Rectal smooth muscle tissue (tissue), 1 donor: ENCODE measurements around the gene ACTN4.

Experiments used
- H3K27ac ChIP-seq: one replicate; pipeline ENCODE4 v1.7.0; 2013; ENCODE audit warnings: low read depth, low read length, inconsistent platforms
- H3K27me3 ChIP-seq: one replicate; pipeline ENCODE4 v1.7.0; 2013; ENCODE audit warnings: low read length; ENCODE audit not compliant: control insufficient read depth, insufficient read depth
- H3K36me3 ChIP-seq: one replicate; pipeline ENCODE4 v1.7.0; 2013; ENCODE audit warnings: low read length; ENCODE audit not compliant: control insufficient read depth, insufficient read depth
- H3K4me1 ChIP-seq: one replicate; pipeline ENCODE4 v1.7.0; 2013; ENCODE audit warnings: low read length; ENCODE audit not compliant: control insufficient read depth, insufficient read depth
- H3K4me3 ChIP-seq: one replicate; pipeline ENCODE4 v1.7.0; 2013; ENCODE audit warnings: low read length
- H3K9ac ChIP-seq: one replicate; pipeline ENCODE4 v1.7.0; 2013; ENCODE audit warnings: low read length

The ACTN4 gene

GRCh38 chr19:38666663-38667511, 19.4 kb downstream of the ACTN4 start:
- H3K27ac ChIP-seq, result peak overlapping the region; percentile 86
- H3K27me3 ChIP-seq, result no peaks in the 10 kb centered on the region
- H3K36me3 ChIP-seq, result no peaks in the 10 kb centered on the region
- no peak overlapping the region for H3K9ac ChIP-seq
- peak overlapping the region; percentile 10 for H3K4me3 ChIP-seq
- peaks cover 72% of the 10 kb centered on the region for H3K4me1 ChIP-seq

DNA sequence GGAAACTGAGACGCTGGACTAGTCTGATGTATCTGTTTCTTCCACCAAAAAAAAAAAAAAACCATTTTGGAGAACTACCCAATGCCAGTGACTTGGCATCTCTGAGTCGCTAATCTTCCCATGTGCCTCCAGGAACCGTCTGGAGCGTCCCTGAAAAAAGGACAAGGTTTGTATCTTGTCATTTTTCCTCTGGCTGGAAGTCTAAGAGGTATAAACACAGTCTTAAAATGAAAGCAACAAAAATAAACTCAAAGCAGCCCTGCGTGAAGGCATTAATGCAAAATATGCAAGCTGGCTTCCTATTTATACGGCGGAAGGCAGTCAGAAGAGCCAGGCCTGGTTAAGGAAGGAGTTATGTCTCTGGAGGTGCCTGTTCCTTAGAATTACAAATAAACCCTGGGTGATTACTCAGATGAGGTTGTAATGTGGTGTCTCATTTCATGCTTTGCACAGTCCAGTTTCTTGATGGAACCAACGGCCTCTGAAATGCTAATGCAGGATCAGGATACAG, 20.3 kb downstream of the ACTN4 start:
- Histone ChIP-seq H3K4me1 (peaks cover 63% of the 10 kb centered on the region), H3K36me3 (no peaks in the 10 kb centered on the region), H3K27ac (peak overlapping the region; percentile 86), H3K9ac (no peak overlapping the region), H3K27me3 (no peaks in the 10 kb centered on the region), H3K4me3 (no peak overlapping the region)

DNA sequence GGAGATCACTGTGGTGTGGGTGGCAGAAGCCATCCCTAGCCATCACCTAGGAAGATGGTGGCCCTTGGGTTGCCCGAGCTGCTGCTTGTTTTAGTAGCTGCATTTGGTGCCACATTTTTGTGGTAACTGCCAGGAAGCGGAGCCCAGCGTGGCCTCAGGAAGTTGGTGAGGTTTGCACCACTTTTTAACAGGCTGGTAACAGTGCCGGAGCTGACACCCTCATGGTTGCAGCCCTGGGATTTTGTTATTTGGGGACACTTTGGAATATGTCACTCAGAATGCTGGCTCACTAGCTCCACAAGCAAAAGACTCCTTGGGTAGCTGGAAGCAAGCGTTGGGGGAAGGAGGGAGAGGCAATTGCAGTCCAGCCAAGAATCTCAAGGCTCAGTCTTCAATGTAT, 22.1 kb downstream of the ACTN4 start:
- Histone ChIP-seq H3K27ac (peak overlapping the region; percentile 86), H3K36me3 (no peaks in the 10 kb centered on the region), H3K4me3 (peak overlapping the region; percentile 29), H3K4me1 (peaks cover 58% of the 10 kb centered on the region), H3K27me3 (no peaks in the 10 kb centered on the region), H3K9ac (no peak overlapping the region)

- Histone ChIP-seq H3K27me3 (no peaks in the 10 kb centered on the region), H3K36me3 (no peaks in the 10 kb centered on the region), H3K9ac (no peak overlapping the region), H3K4me3 (no peak overlapping the region), H3K4me1 (peaks cover 55% of the 10 kb centered on the region), H3K27ac (peak overlapping the region; percentile 65)
These were observed 23.5 kb downstream of the ACTN4 start for GRCh38 chr19:38670921-38671398.

GRCh38 chr19:38671654-38672053, 24.2 kb downstream of the ACTN4 start:
- H3K4me3 ChIP-seq, result no peak overlapping the region
- peak overlapping the region; percentile 65 for H3K27ac ChIP-seq
- H3K9ac ChIP-seq, result no peak overlapping the region
- no peaks in the 10 kb centered on the region for H3K27me3 ChIP-seq
- H3K36me3 ChIP-seq, result no peaks in the 10 kb centered on the region
- H3K4me1 ChIP-seq, result peaks cover 50% of the 10 kb centered on the region

DNA sequence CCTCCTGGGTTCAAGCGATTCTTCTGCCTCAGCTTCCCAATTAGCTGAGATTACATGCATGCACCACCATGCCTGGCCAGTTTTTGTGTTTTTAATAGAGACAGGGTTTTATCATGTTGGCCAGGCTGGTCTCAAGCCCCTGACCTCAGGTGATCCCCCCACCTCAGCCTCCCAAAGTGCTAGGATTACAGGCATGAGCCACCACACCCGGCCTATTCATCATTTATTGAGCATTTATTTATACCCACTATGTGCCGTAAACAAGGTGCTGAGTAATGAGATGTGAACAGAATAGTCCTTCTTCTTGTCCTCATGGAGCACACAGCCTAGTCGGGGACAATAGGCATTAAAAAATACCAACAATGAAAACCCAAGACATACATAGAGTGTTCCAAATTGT, 25.6 kb downstream of the ACTN4 start:
- no peaks in the 10 kb centered on the region for H3K27me3 ChIP-seq
- H3K4me3 ChIP-seq, result no peak overlapping the region
- no peak overlapping the region for H3K9ac ChIP-seq
- no peaks in the 10 kb centered on the region for H3K36me3 ChIP-seq
- H3K4me1 ChIP-seq, result peaks cover 41% of the 10 kb centered on the region
- no peak overlapping the region for H3K27ac ChIP-seq

GRCh38 chr19:38674388-38675171, 27.1 kb downstream of the ACTN4 start:
- H3K9ac ChIP-seq, result no peak overlapping the region
- no peak overlapping the region for H3K4me3 ChIP-seq
- peak overlapping the region; percentile 84 for H3K27ac ChIP-seq
- H3K4me1 ChIP-seq, result peaks cover 42% of the 10 kb centered on the region
- H3K27me3 ChIP-seq, result no peaks in the 10 kb centered on the region
- H3K36me3 ChIP-seq, result peaks cover 5% of the 10 kb centered on the region

- Histone ChIP-seq H3K4me3 (peak overlapping the region; percentile 7), H3K4me1 (peaks cover 36% of the 10 kb centered on the region), H3K27ac (peak overlapping the region; percentile 84), H3K36me3 (peaks cover 5% of the 10 kb centered on the region), H3K9ac (no peak overlapping the region), H3K27me3 (no peaks in the 10 kb centered on the region)
These were observed 28.2 kb downstream of the ACTN4 start for GRCh38 chr19:38675611-38676010.

DNA sequence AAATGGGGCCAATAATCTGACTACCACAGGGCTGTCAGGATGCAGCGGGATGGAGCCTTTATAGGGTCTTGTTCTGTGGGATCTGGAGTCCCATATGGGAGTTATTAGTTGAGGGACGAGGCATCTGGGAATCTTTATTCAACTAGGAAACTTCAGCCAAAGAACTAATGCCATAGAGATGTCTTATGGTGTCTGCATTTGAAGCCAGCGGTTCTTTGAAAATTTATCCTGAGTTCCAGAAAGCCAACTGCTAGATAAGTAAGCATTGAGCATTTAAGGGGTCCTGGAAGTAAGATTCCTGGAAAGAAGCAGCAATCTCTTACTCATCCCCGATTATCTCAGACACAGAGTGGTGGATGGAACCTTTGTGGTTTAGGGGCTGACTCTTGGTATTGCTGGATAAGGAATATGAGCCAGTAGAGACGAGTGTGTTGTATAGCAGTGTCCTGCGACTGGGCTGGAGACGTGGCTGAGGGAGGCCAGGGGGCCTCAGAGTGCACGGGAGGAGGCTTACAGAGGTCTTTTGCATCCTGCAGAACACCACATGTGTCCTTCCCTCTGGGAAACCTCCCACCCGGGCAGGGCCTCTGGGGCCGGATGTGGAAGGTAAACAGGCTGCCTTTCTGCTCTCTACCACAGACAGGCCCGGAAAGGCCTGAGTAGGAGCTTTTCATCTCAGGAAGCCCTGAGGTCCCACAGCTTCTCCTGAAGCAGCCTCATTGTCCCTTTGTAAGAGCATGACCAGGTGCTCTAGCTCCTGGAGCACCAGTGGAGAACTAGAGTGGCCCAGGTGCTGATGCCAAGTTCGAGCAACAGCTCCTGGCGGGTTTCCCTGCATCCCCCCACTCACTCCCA, 28.8 kb downstream of the ACTN4 start:
- Histone ChIP-seq H3K36me3 (peaks cover 5% of the 10 kb centered on the region), H3K9ac (no peak overlapping the region), H3K4me1 (peaks cover 32% of the 10 kb centered on the region), H3K4me3 (peak overlapping the region; percentile 7), H3K27ac (peak overlapping the region; percentile 84), H3K27me3 (no peaks in the 10 kb centered on the region)

- Histone ChIP-seq H3K9ac (no peak overlapping the region), H3K4me1 (peaks cover 30% of the 10 kb centered on the region), H3K36me3 (peaks cover 5% of the 10 kb centered on the region), H3K27me3 (no peaks in the 10 kb centered on the region), H3K27ac (no peak overlapping the region), H3K4me3 (no peak overlapping the region)
These were observed 29.6 kb downstream of the ACTN4 start for GRCh38 chr19:38676878-38677646.

DNA sequence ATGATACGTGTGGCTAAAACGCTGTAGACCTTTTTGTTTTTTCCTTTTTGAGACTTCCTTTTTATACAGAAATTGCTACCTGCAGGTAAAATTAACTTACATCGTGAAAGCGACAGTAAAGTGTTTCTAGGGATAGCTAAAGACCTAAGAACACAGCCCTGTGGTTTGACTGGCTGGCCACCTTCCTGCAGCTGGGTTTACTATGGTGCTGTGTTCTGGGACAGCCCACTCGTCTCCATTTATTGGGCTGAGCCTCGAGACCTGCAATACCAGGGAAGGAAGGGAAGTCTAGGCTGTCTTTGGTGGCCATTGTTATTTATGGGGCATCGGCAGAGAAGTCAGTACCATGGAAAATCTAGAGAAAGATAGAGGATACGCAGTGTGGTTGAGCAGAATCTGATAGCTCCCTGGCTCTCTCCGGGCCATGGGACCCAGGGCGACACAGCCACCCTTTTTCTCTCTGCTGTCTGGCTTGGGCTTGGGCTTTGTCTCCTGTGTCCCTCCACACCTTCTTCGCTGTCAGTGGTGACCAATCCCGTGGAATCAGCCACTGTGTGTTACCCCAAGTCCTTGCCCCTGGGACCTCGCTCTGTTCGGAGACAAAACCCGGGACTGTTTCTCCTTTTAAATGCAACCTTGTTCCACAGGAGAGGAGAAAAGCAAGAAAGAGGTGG, 30.9 kb downstream of the ACTN4 start:
- no peak overlapping the region for H3K9ac ChIP-seq
- no peaks in the 10 kb centered on the region for H3K27me3 ChIP-seq
- H3K36me3 ChIP-seq, result peaks cover 5% of the 10 kb centered on the region
- H3K27ac ChIP-seq, result no peak overlapping the region
- peaks cover 38% of the 10 kb centered on the region for H3K4me1 ChIP-seq
- no peak overlapping the region for H3K4me3 ChIP-seq
